ENCODE measurements around the gene POU4F1. TPM values are rescaled to one million over a fixed set of nuclear protein-coding genes. Genes with fewer than 3 reads are reported as not detected.

POU4F1 gene
- total and polyA plus RNA-seq, 2 of the 13 experiments (the other 11 are each of a cell fraction or from before 2014, with no cell fraction given): 1.0 to 1.1 TPM

GRCh38 chr13:78625384-78625783, 22.0 kb upstream of the POU4F1 start (continued):
- no peak for TF ChIP-seq UBTF (CRISPR knock-in tag; IDR thresholded peaks at IDR 0.05)

- H3K36me3 ChIP-seq (replicated peaks in 1 of 2; ENCODE audit: control insufficient read depth in 1 of 2, insufficient read depth in 2 of 2, low read length in 2 of 2): peaks cover 3 to 25% of the 10 kb centered on the region in 2 experiments; a peak in 4 of 5 replicates
- intact Hi-C loops (cut with micrococcal nuclease; ENCODE audit: unreplicated experiment) (no loop called here), in situ Hi-C loops (cut with HindIII; ENCODE audit: extremely low pct_ligation_motif_present, low pct_unique_long_range_greater_than_20kb) (no loop called here)
- WGBS (ENCODE audit: low lambda C conversion rate): 100% methylated on average over 3 of the region's 3 CpGs
- CTCF ChIA-PET (ENCODE audit: low intra/inter-chr PET ratio, low total read pairs): no interaction called here
- no peaks in the 10 kb centered on the region for H3K27me3 ChIP-seq (ENCODE audit: control insufficient read depth in 1 of 2, insufficient read depth in 2 of 2, low read length in 2 of 2)
- no peak overlapping the region for H3K4me3 ChIP-seq (replicated peaks in 1 of 3; ENCODE audit: insufficient read depth in 1 of 3, low read depth in 2 of 3, low read length in 3 of 3)
- H3K9ac ChIP-seq (ENCODE audit: insufficient read depth, low read depth, low read length): no peak overlapping the region
- H3K4me2 ChIP-seq (ENCODE audit: low read depth, low read length): no peak overlapping the region
- no peak overlapping the region for H3K27ac ChIP-seq (ENCODE audit: extremely low read length, insufficient read depth, low read length)
- TF ChIP-seq HNRNPUL1 (IDR thresholded peaks at IDR 0.05; ENCODE audit: low read depth, low read length) (no peak), FOXP1 (IDR thresholded peaks at IDR 0.05) (no peak), FOXP1 (CRISPR knock-in tag; IDR thresholded peaks at IDR 0.05) (no peak), SRF (IDR thresholded peaks at IDR 0.05; ENCODE audit: low read depth, low read length) (no peak), ZNF484 (CRISPR knock-in tag; IDR thresholded peaks at IDR 0.05; ENCODE audit: borderline replicate concordance, low read depth) (no peak), SMAD1 (CRISPR knock-in tag; IDR thresholded peaks at IDR 0.05; ENCODE audit: borderline replicate concordance, low read depth) (no peak), MBD4 (IDR thresholded peaks at IDR 0.05; ENCODE audit: borderline replicate concordance, low read length) (no peak), CENPT (CRISPR knock-in tag; IDR thresholded peaks at IDR 0.05; ENCODE audit: low read depth) (no peak), KMT2A (CRISPR knock-in tag; IDR thresholded peaks at IDR 0.05) (no peak), SIX4 (CRISPR knock-in tag; IDR thresholded peaks at IDR 0.05) (no peak), MXD1 (CRISPR knock-in tag; IDR thresholded peaks at IDR 0.05) (no peak), ZNF18 (CRISPR knock-in tag; IDR thresholded peaks at IDR 0.05; ENCODE audit: insufficient replicate concordance) (no peak), FOXK2 (IDR thresholded peaks at IDR 0.05) (no peak), ARHGAP35 (CRISPR knock-in tag; IDR thresholded peaks at IDR 0.05; ENCODE audit: borderline replicate concordance) (no peak), ZFAT (CRISPR knock-in tag; conservative IDR thresholded peaks at IDR 0.05) (no peak), NCOR1 (IDR thresholded peaks at IDR 0.05; ENCODE audit: borderline replicate concordance, low read length) (no peak), HCFC1 (IDR thresholded peaks at IDR 0.05; ENCODE audit: low read depth, low read length) (no peak), GATA4 (IDR thresholded peaks at IDR 0.05; ENCODE audit: borderline replicate concordance, low read depth) (no peak), ZNF260 (CRISPR knock-in tag; IDR thresholded peaks at IDR 0.05; ENCODE audit: borderline replicate concordance, low read depth) (no peak), ZNF263 (CRISPR knock-in tag; IDR thresholded peaks at IDR 0.05) (no peak), GATAD1 (CRISPR knock-in tag; IDR thresholded peaks at IDR 0.05) (no peak)
- FAIRE-seq (no peak), ATAC-seq (no peak), DNase-seq (ENCODE audit: low spot score) (no peak)
- POLR2A ChIA-PET: no interaction called here
- H2AFZ ChIP-seq (ENCODE audit: low read length): no peak overlapping the region
- no peaks in the 10 kb centered on the region for H3K9me3 ChIP-seq (ENCODE audit: low read length)
- no peaks in the 10 kb centered on the region for H3K79me2 ChIP-seq (ENCODE audit: insufficient read depth, low read length)
- no peaks in the 10 kb centered on the region; the same call in 1 of the 2 replicates for H3K4me1 ChIP-seq (ENCODE audit: insufficient read depth, low read length)
- no TSS peak for BruUV-seq (replicated peaks)
- no peaks in the 10 kb centered on the region; the same call in 1 of the 2 replicates for H4K20me1 ChIP-seq (ENCODE audit: insufficient read depth, low read length)
These were observed 19.8 kb upstream of the POU4F1 start for GRCh38 chr13:78623132-78623531.
